BJ (cell line): ENCODE results near the gene PEMT. TPM values are rescaled to one million over a fixed set of nuclear protein-coding genes. Genes with fewer than 3 reads are reported as not detected.

Experiments
- CTCF ChIA-PET: fragments of 350-600 bp; formaldehyde crosslinking; extraction: SDS; loops from one replicate; lab custom pipeline; 2021; ENCODE audit warnings: antibody characterized with exemption, inconsistent platforms; lab: Yijun Ruan, JAX
- POLR2A ChIA-PET: fragments of 300-600 bp; sonication (Branson Sonifier 250); formaldehyde crosslinking; extraction: SDS; loops from one replicate; lab custom pipeline; 2021; ENCODE audit warnings: antibody characterized with exemption; lab: Charles Lee
- DNase-seq: peaks from one replicate; pipeline ENCODE4 v3.0.0-alpha.2; 2011; ENCODE audit warnings: low read depth
- H3K27me3 ChIP-seq: 2 replicates; pipeline ENCODE4 v1.6.0; 2011; ENCODE audit warnings: low read length; ENCODE audit not compliant: control insufficient read depth, insufficient read depth
- H3K36me3 ChIP-seq: 2 replicates; pipeline ENCODE4 v1.5.1; 2011; ENCODE audit warnings: low read length; ENCODE audit not compliant: control insufficient read depth, insufficient read depth
- H3K4me3 ChIP-seq: 2 replicates; pipeline ENCODE4 v1.5.1; 2011; ENCODE audit warnings: low read depth, mild to moderate bottlenecking, control low read depth, low read length
- polyA plus RNA-seq: library from polyadenylated mRNA; depleted of rRNA; stranded (reverse); fragments of >200 nt; gene quantifications from 2 replicates; pipeline ENCODE4 v1.2.3, GENCODE V29; 2011
- TF ChIP-seq, protein P1 (sequence below): IDR thresholded peaks from 2 replicates; pipeline ENCODE4 v1.5.1; 2011; ENCODE audit warnings: low read depth, mild to moderate bottlenecking, control low read depth, inconsistent platforms, low read length, moderate library complexity; ENCODE audit not compliant: insufficient read depth

The PEMT gene
- polyA plus RNA-seq, 1 experiment, result 50.7 TPM

DNA sequence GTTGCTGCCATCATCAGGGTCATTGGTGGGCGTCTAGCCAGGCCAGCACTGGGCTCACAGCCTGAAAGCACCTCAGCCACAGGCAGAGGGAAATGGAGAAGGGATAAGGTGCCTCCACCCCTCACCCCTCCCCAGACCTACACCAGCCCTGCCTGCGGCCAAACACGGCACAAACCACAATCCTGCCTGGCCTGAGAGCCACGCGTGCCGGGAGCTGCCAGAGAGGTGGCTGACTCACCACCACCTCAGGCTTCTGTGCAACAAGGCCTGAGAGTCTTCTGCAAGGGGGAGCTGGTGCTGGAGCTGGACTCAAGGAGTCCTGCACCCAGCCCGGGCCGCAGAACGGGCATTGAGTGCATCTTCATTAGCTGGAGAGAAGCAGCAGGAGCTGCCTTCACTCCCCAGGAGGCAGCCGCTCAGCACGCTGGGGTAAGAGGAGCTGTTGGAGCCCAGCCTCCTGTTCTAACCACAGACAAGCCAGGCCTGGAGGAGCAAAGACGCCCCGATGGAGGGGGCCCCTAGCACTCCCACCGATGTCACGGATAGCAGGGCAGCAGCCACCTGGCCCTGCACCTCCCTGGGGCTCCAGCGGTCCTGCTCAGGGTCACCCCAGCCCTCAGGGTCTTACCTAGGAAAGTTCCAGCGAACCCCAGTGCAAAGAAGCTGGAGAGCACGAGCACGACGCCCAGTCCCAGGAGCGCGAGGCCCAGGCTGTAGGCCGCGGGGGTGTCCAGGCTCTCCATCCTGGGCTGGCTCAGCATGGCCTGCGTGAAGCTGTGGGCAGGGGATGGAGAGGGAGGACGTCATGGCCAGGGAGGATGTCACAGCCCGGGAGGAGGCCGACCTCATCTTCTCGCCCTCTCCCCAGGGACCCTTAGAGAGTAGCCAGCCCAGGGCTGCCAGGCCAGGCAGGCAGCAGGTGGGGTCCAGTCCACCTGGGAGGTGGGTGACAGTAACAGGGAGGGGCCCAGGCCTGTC, 79.3 kb downstream of the PEMT start:
- H3K27me3 ChIP-seq, result no peaks in the 10 kb centered on the region
- peak; percentile 76 for DNase-seq
- POLR2A ChIA-PET, result no interaction called here

DNA sequence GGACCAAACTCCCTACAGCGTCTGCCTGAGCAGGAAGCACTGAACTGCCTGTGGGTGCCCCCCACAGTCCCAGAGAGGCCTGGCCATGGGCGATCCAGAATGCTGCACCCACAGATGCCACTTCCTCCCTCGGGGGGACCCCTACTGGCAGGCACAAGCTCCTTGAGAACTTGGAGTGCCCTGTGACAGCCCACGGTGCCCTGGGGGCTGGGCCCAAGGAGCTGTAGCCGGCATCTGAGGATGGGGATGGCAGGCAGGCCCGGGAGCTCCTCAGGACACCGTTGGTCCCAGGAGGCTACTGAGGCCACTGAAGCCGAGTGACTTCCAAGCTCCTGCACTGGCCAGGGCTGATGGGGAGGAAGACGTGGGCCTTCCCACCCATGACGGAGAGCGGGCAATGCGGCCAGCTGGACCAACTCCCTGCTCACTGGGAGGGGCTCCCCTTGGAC, 80.2 kb downstream of the PEMT start:
- no peak for DNase-seq
- ChIA-PET CTCF (interaction anchor here (0.6 to 4.9 kb wide), 6 partner anchors 10 to 127 kb away, joined by 4 to 44 read pairs (median 5); partner anchors contain the start of gene RASD1), POLR2A (no interaction called here)
- no peaks in the 10 kb centered on the region for H3K27me3 ChIP-seq
- H3K4me3 ChIP-seq, result no peak overlapping the region
- H3K36me3 ChIP-seq, result no peaks in the 10 kb centered on the region
- TF ChIP-seq, protein P1, sequence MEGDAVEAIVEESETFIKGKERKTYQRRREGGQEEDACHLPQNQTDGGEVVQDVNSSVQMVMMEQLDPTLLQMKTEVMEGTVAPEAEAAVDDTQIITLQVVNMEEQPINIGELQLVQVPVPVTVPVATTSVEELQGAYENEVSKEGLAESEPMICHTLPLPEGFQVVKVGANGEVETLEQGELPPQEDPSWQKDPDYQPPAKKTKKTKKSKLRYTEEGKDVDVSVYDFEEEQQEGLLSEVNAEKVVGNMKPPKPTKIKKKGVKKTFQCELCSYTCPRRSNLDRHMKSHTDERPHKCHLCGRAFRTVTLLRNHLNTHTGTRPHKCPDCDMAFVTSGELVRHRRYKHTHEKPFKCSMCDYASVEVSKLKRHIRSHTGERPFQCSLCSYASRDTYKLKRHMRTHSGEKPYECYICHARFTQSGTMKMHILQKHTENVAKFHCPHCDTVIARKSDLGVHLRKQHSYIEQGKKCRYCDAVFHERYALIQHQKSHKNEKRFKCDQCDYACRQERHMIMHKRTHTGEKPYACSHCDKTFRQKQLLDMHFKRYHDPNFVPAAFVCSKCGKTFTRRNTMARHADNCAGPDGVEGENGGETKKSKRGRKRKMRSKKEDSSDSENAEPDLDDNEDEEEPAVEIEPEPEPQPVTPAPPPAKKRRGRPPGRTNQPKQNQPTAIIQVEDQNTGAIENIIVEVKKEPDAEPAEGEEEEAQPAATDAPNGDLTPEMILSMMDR, result no peak

More for the DNA sequence above, 79.3 kb downstream of the PEMT start:
- no peak overlapping the region for H3K4me3 ChIP-seq
- TF ChIP-seq, protein P1, result no peak
- CTCF ChIA-PET, result interaction anchor here (0.6 to 4.9 kb wide), 8 partner anchors 11 to 156 kb away, joined by 3 to 44 read pairs (median 4); partner anchors contain the start of gene RASD1
- no peaks in the 10 kb centered on the region for H3K36me3 ChIP-seq

DNA sequence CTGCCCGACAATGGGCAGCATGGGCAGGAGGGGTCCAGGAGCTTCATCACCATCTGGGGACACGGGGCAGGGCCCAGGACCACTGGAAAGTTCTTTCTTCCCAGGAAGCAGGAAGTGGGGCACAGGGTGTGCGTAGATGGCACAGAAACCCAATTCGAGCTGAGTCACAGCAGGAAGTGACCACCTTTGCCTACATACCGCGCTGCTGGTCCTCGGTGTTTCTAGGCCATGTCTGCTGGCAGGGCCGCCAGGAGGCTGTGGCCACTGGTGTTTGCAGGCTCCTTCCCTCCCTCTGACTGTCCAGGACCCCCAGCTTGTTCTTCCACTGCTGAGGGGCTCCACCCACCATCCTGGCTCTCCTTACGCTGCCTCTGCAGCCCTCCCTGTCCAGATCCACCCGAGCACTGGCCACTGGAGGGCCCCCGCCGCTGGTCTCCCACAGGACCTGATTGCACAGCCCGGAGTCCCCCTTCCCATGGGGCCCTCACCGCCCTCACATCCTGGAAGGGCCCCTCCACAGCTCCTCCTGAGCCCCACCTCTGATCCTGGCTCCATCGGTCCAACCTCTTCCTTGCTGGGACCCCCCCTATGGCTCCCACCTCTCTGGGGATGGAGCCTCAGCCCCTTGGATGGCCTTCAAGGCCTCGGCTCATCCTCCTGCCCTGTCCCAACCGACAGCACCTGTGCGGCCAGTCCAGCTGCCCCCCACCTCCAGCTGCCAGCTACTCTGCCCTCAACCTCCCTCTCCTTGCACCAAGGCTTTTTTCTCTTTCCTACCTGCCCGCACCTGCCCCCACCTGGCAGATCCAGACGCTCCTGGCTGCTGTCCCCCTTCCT, 80.8 kb downstream of the PEMT start:
- TF ChIP-seq, protein P1, result no peak
- DNase-seq, result no peak
- no peak overlapping the region for H3K4me3 ChIP-seq
- ChIA-PET POLR2A (interaction anchor here (0.6 kb wide), 1 partner anchor 14 kb away, joined by 9 read pairs; no protein-coding TSS in a partner anchor), CTCF (interaction anchor here (0.6 to 4.9 kb wide), 5 partner anchors 14 to 154 kb away, joined by 3 to 44 read pairs (median 4); partner anchors contain the start of gene RASD1)
- no peaks in the 10 kb centered on the region for H3K27me3 ChIP-seq
- H3K36me3 ChIP-seq, result no peaks in the 10 kb centered on the region

DNA sequence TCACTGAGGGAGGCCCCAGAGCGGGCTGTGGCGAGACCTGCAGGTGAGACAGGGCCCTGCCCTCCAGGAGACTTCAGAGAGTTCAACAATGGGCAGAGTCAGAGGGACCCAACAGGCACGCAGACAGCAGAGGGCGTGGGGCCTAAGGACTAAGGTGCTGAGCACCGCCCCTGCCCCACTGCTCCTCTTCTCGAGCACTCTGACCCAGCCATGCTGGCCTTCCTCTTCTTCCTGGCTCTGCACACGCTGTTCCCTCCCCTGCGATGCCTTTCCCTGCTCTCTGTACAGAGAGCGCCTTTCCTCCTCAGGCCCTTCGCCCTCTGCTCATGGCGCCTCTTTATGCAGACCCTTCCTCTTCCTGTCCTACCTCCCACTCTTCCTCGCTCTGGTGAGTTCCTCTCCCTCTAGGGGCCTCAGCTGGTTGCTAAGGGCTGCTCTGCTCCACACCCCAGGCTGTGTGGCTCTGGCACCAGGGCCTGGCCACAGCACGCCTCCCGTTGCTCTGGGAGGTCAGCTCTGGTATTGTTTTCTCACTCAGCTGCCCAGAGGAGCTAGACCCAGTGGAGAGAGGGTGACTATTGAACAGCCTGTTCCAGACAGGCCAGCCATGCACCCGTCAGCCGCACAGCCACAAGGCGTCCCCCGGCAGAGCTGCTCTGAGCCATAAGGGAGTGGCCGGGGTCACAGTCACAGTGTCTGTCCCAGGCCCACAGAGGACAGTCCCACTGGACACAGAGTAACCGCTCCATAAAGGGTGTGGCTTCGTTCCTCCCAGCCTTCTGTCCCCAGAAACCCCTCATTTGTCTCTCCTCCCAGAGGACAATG, 81.7 kb downstream of the PEMT start:
- TF ChIP-seq, protein P1, result no peak
- Histone ChIP-seq H3K36me3 (no peaks in the 10 kb centered on the region), H3K27me3 (no peaks in the 10 kb centered on the region), H3K4me3 (no peak overlapping the region)
- no peak for DNase-seq
- ChIA-PET CTCF (interaction anchor here (1.1 to 4.9 kb wide), 4 partner anchors 13 to 154 kb away, joined by 3 to 44 read pairs (median 12); partner anchors contain the start of gene RASD1), POLR2A (interaction anchor here (0.6 kb wide), 1 partner anchor 13 kb away, joined by 9 read pairs; no protein-coding TSS in a partner anchor)
